ENCODE results near the gene USP13.

USP13 gene

DNA sequence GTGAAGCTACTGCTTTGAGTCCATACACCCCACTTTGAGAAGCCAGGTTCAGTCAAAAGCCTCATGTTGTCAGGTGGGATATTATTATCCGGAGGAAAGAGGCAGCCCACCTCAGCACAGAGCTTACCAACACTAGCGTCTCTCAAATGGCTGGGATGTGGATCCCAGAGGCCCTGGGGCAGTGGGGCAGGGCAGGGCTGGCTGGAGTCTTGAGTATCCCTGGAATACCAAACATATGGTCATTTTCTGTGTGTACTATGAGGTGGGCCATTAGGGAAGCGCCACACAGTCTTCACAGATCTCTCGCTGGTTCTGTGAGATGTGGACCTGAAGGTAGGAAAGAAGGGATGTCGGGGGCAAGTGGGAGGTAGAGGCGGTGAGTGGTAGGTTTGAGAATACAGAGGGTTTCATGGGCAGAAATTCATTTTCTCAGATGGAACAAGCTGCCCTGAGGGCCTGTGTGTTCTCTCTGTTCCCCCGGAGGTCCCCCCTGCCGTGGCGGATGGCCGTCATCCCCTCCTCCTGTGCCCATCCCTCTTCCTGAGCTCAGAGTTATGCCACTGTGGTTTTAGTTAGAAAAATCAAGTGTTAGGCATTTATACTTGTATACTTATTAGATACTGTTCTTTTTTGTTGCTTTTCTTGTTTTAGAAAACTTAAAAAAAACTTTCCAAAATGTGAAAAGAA is 66.4 kb downstream of the USP13 start:
- in situ Hi-C loops (cut with HindIII; ENCODE audit: low pct_ligation_motif_present, low pct_unique_long_range_greater_than_20kb, low sequenced_read_pairs), result no loop called here
- no peak for DNase-seq

GRCh38 chr3:179720196-179720595 is 67.4 kb downstream of the USP13 start:
- in situ Hi-C loops (cut with HindIII; ENCODE audit: low pct_ligation_motif_present, low pct_unique_long_range_greater_than_20kb, low sequenced_read_pairs), result no loop called here
- no peak for DNase-seq

DNA sequence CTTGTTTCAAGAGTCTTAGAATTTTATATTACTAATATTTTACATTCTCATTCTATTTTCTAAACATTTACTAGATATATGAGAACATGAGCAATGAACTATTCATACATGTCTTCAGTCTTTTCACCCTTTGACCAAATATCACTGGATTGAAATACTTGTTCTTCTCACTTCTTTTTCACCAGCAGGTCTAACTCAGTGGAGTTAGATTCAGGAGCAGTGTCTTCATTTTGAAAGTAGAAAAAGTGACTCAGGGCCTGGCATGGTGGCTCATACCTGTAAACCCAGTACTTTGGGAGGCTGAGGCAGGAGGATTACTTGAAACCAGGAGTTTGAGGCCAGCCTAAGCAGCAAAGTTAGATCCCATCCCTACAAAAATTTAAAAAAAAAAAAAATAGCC is 70.8 kb downstream of the USP13 start:
- DNase-seq, result no peak
- in situ Hi-C loops (cut with HindIII; ENCODE audit: low pct_ligation_motif_present, low pct_unique_long_range_greater_than_20kb, low sequenced_read_pairs), result no loop called here

GRCh38 chr3:179726075-179726699 is 73.3 kb downstream of the USP13 start:
- in situ Hi-C loops (cut with HindIII; ENCODE audit: low pct_ligation_motif_present, low pct_unique_long_range_greater_than_20kb, low sequenced_read_pairs), result no loop called here
- no peak for DNase-seq

GRCh38 chr3:179729086-179729485 is 76.2 kb downstream of the USP13 start:
- no peak for DNase-seq
- in situ Hi-C loops (cut with HindIII; ENCODE audit: low pct_ligation_motif_present, low pct_unique_long_range_greater_than_20kb, low sequenced_read_pairs), result no loop called here

DNA sequence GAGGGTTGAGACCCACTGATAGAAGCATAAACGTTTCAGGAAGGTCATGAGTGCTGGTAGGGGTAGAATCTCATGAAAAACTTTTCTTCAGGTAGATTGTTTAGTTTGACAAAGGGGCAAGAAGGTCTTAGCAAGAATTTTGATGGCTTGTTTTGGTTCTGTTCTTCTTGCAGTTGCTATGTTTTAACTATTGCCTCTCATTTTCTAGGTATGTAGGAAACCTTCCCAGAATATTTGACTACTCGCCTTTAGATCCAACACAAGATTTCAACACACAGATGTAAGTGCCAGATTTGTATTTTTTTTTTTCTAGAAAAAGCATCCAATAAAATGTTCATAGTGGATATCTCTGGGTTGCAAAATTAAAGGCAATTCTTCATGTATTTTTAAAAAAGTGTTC is 77.1 kb downstream of the USP13 start:
- no peak for DNase-seq
- in situ Hi-C loops (cut with HindIII; ENCODE audit: low pct_ligation_motif_present, low pct_unique_long_range_greater_than_20kb, low sequenced_read_pairs), result no loop called here

GRCh38 chr3:179730506-179730905 is 77.7 kb downstream of the USP13 start:
- in situ Hi-C loops (cut with HindIII; ENCODE audit: low pct_ligation_motif_present, low pct_unique_long_range_greater_than_20kb, low sequenced_read_pairs), result no loop called here
- no peak for DNase-seq

DNA sequence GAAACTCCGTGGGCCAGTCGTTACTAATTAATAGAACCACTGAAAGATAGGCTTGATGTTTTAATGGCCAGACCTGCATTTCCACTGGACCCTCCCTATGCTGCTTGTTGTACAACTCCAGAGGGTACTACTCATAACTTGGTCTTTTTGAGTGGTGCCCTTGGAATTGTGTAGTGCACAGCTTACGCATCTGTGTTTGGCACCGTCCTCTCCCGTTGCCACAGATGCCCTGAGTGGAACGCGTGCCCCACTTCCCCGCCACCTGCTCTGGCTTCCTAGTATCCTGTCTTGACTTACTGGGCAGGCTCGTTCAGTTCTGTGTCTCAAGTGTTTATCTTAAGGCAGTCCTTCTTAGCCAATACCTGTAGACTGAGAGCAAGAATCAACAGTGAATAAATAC is 78.7 kb downstream of the USP13 start:
- DNase-seq, result no peak
- in situ Hi-C loops (cut with HindIII; ENCODE audit: low pct_ligation_motif_present, low pct_unique_long_range_greater_than_20kb, low sequenced_read_pairs), result no loop called here

GRCh38 chr3:179732661-179733348 is 80.0 kb downstream of the USP13 start:
- in situ Hi-C loops (cut with HindIII; ENCODE audit: low pct_ligation_motif_present, low pct_unique_long_range_greater_than_20kb, low sequenced_read_pairs), result no loop called here
- no peak for DNase-seq

DNA sequence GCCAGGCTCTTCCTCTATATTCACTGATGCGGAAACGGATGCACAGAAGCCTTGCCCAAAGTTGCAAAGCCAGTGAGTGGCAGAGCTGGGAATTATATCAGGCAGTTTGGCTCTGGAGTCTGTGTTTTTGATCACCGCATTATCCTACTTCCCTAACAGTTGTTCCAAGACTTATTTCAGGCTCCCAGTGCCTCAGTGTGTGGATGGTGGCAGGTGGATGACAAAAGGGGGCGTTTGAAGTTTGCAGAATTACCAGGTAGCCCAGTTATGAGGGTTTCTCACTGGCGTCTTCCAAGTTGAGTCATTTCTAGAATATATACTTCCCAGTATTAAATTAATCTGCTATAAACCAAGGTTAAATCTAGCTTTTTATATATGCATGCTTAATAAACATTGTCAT is 81.0 kb downstream of the USP13 start:
- DNase-seq, result no peak
- in situ Hi-C loops (cut with HindIII; ENCODE audit: low pct_ligation_motif_present, low pct_unique_long_range_greater_than_20kb, low sequenced_read_pairs), result no loop called here

DNA sequence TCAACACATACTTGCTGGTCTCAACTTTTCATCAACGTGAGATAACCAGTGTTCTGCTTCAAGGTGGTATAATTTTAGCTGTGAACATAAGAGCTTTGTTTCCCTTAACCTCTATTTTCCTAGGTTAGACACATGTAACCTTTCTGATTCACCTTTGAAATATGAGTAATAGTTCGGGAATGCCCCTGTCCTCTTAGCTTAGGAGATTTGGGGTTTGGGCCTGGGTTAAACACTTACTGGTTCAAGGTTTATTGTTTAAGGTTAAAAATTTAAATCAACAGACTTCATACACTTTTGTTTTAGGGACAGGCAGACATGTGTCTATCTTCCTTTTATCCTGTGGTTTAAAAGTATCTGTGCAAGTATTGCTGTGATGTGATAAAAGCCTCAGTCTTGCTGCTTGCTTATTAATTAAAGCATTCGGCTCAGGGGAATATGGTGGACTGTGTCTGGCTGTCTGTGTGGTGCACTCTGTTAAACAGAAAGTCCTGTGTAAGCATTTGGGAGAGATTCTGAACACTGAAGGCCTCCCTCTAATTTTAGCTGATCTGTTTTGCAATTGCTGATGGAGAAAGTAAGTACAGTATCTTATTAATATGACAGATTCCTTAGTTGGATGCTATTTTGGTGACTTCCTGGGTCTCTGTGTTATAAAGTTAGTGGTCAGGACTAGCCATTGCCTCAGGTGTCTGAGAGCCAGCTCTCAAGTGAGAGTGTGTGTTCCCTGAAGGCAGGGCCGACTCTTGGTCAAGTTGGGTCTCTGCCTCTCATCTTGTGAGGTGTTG is 81.8 kb downstream of the USP13 start:
- peak; percentile 12 for DNase-seq
- in situ Hi-C loops (cut with HindIII; ENCODE audit: low pct_ligation_motif_present, low pct_unique_long_range_greater_than_20kb, low sequenced_read_pairs), result no loop called here

GRCh38 chr3:179735321-179735720 is 82.5 kb downstream of the USP13 start:
- in situ Hi-C loops (cut with HindIII; ENCODE audit: low pct_ligation_motif_present, low pct_unique_long_range_greater_than_20kb, low sequenced_read_pairs), result no loop called here
- no peak for DNase-seq

GRCh38 chr3:179738998-179739397 is 86.2 kb downstream of the USP13 start:
- no peak for DNase-seq
- in situ Hi-C loops (cut with HindIII; ENCODE audit: low pct_ligation_motif_present, low pct_unique_long_range_greater_than_20kb, low sequenced_read_pairs), result no loop called here

- no peak for DNase-seq
- in situ Hi-C loops (cut with HindIII; ENCODE audit: low pct_ligation_motif_present, low pct_unique_long_range_greater_than_20kb, low sequenced_read_pairs), result no loop called here
Observed at GRCh38 chr3:179739816-179740594, 87.2 kb downstream of the USP13 start.

DNA sequence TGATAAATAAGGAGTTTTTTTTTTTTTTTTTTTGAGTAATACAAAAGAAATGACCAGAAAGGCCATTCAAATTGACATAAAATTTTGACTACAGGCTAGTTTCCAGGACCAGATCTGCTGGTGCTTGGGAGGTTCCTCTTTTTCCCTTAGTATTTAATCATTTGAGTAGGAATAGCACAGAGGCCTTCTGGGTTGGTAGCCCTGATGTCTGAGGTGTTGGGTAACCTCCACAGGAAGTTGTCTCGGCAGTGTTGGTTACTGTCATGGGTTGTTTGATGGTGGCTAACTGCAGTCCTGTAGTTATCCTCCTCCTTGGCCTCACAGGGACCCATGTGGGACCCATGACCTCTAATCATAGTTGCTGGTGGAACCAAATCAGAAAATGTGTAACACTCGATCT is 91.1 kb downstream of the USP13 start:
- in situ Hi-C loops (cut with HindIII; ENCODE audit: low pct_ligation_motif_present, low pct_unique_long_range_greater_than_20kb, low sequenced_read_pairs), result no loop called here
- DNase-seq, result no peak

DNA sequence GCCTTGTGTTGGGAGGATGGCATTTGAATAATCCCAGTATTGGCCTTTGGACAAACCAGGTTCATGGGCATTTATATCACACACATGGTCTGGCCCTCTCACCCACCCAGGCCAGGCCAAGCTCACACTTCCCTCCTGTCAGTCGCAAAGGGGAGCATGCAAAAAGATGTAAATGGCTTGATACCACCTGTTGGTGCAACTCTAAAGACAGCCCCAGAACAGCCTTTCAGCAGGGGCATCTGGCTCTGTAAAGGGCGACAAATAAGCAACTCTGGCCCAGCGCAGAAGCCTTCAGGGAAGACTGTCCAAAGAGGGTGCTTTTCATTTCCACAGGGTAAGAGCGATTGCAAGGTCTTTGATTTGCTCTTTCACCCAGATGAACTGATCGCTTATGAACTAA is 91.8 kb downstream of the USP13 start:
- no peak for DNase-seq
- in situ Hi-C loops (cut with HindIII; ENCODE audit: low pct_ligation_motif_present, low pct_unique_long_range_greater_than_20kb, low sequenced_read_pairs), result no loop called here

GRCh38 chr3:179745079-179745478 is 92.2 kb downstream of the USP13 start:
- DNase-seq, result no peak
- in situ Hi-C loops (cut with HindIII; ENCODE audit: low pct_ligation_motif_present, low pct_unique_long_range_greater_than_20kb, low sequenced_read_pairs), result no loop called here

GRCh38 chr3:179745716-179746115 is 92.9 kb downstream of the USP13 start:
- in situ Hi-C loops (cut with HindIII; ENCODE audit: low pct_ligation_motif_present, low pct_unique_long_range_greater_than_20kb, low sequenced_read_pairs), result no loop called here
- DNase-seq, result no peak
